Activated CD4-positive, alpha-beta T cell treated with anti-CD3 and anti-CD28 coated beads, Interleukin-2, Interleukin-6, amounts not matched to agents 100 ng/mL and 50 ng/mL, durations not matched to agents 16 hours and 8 hours (primary cell): ENCODE measurements around the gene CUX1.
A peak's percentile ranks its signal among the peaks of the same experiment; 100 is the strongest.

ENCODE experiments used
- DNase-seq: peaks from one replicate; pipeline ENCODE4 v3.0.0-alpha.2; 2020

The CUX1 gene

DNA sequence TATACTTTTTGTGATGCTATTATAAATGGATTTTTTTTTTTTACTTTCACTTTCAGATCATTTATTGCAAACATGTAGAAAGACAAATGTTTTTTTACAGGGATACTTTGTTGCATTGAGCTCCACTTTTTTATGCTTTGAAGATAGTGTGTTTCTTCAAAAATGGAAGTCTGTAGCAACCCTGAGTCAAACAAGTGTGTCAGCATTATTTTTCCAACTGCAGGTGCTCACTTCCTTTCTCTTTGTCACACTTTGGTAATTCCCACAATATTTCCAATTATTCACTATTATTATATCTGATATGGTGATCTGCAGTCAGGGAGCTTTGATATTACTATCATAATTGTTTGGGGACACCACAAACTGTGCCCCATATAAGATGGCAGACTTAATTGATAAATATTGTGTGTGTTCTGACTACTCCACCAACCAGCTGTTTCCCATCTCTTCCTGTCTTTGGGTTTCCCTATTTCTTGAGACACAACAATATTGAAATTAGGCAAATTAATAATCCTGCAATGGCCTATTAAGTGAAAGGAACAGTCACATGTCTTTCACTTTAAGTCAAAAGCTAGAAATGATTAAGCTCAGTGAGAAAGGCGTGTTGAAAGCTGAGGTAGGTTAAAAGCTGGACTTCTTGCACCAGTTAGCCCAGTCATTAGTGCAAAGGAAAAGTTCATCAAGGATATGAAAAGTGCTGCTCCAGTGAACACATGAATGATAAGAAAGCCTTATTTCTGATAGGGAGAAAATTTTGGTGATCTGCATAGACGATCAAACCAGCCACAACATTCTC lies 238.0 kb downstream of the CUX1 start:
- peak; percentile 14 for DNase-seq

DNA sequence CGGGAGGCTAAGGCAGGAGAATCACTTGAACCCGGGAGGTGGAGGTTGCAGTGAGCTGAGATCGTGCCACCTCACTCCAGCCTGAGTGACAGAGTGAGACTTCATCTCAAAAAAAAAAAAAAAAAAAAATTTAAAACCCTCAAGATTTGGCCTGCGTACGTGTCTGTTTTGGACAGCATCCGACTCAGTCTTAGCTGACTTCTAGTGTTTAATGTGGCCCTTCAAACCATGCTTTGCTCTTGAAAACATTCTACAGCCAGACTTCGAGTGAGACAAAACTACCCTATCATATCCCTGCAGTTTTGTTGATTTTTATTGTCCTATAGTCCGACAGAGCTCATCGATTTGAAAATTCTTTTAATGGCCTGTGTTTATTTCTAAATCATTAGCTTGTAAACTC lies 242.1 kb downstream of the CUX1 start:
- DNase-seq = no peak

DNA sequence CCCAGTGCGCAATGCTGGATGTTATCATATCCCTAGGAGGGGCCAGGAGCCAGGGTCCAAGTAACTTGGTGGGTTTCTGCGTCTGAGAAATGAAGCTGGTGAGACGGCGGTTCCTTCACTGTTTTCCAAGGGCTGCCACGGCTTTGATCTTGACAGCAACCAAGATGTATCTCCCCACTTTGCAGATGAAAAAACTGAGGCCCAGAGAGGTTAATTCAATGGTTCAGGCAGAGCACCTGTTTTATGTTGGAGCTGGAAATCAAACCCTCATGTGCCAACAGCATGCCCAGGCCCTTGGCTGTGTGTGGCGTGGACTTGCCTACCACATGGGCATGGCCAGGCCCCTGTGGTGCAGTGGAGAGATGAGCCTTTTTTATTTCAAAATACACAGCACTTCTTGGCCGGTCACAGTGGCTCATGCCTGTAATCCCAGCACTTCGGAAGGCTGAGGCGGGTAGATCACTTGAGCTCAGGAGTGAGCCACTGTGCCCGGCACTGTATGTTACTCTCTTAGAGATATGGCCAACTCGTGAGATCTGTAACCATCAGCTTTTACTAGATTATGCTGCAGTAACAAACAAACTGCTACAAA lies 244.0 kb downstream of the CUX1 start:
- no peak for DNase-seq

DNA sequence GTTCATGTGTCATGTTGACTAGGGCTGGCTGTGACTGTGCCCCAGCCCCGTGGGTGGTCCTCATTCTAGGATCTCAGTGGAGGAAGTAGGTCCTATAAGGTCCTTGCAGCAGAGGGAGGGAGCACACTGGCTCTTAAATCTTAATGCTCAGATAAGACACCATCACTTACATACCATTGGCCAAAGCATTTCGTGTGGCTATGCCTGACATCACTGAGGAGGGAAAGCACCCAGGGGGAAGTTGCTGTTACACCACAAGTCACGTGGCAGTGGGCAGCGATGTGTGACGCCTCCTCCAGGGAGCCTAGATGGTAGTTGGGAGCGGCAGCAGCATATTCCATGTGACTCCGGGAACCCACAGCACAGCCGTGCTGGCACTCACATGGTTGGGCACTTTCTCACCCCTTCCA lies 244.6 kb downstream of the CUX1 start:
- peak; percentile 14 for DNase-seq

DNA sequence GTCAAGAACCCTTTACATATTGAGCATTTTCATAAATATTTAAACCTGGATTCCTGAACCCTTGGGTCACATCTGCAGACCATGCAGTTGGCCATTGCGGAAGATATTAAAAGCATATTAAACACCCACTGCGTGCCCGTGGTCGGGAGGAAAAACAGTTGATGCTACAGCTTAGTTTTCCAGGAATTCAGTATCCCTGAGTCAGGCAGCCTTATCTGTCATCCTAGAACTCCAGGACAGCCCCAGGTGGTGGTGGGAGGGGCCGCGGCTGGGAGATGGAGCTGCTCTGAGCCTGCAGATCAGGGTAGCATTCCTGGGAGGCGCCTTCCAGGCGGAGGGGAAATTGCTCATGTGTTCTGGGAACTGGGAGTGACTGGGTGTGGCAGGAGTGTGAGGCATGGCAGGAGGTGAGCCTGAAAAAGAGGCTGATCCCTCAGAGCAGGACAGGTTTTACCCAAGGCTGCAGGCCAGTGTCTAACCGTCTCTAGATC lies 246.3 kb downstream of the CUX1 start:
- no peak for DNase-seq

DNA sequence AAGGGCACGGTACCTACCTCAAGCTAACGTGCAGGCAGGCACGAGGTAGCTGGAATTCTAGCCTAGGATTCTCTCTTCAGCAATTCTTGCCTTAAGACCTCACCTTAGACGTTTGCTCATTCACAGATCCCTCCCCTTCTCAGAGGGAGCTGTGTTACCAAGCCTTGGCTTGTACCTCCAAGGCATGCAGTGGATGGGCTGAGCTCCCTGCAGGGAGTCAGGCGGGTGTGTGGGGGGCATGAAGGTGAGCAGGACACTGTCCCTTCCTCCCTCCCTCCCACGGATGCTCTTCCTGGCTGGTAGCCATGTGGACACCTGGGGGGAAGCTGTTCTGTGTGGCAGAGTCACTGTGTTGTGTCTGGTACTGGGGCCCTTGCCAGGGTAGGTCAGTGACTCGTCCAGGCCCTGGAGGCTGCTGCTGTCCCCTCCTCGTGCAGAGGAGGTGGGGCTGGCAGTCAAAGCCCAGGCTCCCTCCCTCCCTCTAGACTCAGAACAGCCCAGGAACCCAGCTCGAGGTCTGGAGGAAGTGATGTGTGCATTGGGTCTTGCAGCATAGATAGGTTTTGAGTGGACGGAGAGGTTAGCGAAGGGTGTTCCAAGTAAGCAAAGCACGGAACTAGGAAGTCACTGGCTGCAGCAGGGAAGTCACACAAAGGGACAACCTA lies 247.1 kb downstream of the CUX1 start:
- DNase-seq = no peak

DNA sequence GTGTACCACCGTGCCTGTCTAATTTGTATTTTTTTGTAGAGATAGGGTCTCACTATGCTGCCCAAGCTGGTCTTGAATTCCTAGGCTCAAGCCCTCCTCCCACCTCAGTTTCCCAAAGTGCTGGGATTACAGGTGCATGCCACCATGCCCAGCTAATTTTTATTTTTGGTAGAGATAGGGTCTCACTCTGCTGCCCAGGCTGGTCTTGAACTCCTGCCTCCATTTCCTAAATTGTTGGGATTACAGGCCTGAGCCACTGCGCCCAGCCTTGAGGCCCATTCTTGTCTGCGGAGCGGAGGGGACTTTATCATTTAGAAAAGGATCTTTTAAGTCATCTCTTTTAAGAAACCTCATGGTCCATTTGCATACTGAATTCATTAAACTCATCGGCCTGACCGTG lies 247.8 kb downstream of the CUX1 start:
- DNase-seq = no peak

DNA sequence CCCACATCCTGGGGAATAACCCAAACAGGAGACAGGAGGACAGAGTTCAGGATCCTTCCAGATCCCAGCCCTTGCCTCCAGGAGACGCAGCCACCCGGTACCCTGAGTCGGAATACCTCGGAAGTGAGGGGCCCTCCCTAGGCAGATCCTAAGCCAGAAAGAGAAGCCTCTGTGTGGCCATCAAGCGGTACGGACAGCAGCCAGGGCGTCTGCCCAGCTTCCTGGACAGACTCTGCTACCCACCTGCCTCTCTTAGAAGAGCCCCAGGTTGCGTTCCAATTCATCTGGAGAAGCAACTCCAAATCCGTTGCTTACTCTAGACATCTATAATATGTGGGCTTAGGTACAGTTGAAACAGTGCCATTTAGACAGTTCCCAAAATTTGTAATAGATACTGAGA lies 249.1 kb downstream of the CUX1 start:
- no peak for DNase-seq

DNA sequence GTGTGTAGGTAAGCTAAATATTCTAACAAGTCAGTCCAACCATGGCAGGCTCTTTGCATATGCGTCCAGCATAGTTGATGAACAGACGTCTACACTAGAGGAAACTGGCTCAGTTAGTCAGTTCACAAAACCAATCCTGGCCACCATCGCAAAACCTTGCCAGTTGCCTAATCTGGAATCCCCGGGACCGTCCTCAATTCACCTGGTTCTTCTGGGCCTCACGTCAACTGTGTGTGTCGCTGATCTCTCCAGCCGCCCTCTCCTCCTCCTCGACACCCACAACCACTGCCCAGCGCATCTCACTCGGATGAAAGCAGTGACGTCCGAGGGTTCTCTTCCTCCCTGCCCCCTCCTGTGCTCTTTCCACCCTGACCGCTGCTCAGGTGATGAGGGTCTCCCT lies 251.4 kb downstream of the CUX1 start:
- DNase-seq = no peak

DNA sequence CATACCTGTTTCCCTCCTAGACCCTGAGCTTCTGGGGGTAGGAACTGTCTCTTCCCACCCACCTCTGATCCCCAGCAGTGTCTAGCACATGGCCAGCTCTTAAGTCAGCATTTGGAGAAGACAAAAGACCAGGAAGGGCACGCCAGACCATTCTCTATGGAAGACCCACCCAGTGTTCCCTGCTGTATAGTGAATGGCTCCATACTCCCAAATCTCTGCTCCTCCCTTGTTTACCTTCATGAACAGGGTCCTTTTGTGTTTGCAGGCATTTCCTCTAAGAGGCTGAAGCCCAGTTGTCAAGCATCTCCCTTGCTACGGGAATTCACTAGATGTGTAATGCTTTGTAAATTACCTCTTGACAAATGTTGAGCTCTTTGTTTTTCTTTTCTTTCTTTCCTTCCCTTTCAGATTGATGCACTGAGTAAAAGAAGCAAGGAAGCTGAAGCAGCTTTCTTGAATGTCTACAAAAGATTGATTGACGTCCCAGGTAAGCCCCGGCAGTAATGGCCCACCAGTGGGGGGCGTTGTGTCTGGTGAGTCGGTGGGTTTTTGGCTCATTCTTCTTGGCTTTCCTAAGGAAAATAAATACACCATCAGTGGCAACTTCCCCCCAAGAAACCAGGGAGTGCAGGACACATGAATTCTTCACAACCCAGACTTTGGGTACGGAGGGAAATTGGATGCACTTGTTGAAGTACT lies 252.7 kb downstream of the CUX1 start:
- no peak for DNase-seq

DNA sequence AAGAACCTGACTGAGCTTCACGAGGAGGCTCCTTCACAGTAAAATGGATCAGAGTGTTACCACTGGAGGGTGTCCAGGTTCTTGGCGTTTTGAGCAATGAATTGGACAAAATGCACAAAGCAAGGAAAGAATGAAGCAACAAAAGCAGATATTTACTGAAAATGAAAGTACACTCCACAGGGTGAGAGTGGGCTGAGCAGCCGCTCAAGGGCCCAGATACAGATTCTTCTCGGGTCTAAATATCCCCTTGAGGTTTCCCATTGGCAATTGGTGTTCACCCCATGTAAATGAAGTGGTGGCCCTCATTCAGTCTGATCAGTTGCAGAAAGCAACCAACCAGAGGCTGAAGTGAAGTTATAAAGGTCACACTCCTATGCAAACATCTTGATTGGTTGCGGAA lies 254.6 kb downstream of the CUX1 start:
- DNase-seq = no peak

DNA sequence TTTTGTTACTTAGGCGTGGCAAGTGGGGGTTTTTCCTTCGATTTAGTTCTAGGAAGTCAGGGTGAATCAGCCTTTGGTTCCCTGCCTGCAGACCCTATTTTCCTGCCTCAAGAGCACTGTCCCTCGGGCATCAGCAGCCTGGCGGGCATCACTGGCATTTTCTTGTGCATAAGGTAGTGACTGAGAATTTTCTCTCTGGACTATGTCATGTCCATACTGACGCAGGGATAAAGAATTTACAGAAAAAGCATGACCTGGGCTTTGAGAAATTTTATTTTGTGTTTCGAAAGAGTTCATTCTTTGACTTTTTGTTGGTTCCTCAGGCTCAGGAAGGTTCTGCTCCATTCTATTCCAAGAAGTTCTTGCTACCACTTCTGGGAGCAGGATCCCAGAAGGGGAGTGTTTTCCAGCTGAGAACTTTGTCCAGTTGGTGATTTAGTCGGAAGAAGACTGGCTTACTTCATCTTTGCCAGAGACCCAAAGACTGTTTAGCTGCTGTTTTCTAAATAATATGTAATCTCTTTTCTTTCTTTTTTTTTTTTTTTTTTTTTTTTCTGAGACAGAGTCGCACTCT lies 255.3 kb downstream of the CUX1 start:
- DNase-seq = no peak

DNA sequence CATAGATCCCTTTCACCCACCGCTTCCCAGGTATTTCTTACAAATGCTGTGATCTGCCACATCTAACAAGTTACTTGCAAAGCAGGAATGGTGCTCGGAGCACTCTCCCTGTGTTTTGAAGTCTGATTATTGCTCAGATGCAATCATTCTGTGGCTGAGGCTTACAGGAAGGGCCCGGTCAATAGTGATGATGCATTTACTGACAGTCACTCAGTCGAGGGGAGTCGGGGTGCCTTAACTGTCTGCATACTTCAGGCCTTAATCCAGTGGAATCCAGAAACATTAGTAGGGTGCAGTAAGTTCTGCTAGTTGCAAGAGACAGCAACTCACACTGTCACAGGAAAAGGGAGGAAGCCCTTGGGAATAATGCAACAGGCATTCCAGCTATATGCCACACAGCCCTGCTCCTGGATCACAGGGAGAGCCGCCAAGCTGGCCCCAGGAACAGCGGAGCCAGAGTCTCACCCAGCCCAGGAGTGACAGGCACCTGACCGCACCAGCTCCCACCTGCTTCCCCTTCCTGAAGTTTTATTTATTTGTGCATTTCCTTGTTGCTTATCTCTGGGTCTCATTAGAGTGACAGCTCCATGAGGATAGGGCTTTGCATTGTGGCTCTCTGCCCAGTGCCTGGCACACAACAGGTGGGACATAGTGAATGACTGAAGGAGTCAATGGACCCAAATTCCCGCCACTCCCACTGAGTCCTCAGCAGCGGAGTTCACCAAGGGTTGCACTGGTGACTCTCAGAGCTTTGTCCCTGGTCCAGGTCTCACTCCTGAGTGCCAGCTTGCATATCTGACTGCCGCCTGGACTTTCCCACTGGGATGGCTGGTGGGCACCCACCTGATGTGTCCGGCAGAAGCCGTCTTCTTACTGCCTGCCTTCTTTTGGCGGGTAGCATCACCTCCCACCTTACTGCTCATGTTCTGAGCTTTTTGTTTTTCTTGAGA lies 256.8 kb downstream of the CUX1 start:
- no peak for DNase-seq

DNA sequence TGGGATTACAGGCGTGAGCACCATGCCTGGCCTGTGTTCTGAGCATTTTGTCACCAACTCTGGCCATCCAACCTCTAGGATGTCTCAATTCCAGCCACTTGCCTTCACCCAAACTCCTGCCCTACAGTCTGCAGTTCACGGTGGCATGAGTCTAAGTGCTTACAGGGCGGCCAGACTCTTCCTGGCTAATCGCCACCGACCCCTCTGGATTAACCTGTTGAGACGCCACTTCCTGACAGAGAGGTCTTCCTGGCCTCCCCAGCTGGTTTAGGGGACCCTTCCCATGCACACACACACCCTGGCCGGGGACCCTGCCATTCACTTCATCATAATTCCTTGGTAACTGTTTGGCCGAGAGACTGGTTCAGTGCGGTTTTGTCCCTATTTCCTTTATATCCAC lies 257.7 kb downstream of the CUX1 start:
- no peak for DNase-seq

DNA sequence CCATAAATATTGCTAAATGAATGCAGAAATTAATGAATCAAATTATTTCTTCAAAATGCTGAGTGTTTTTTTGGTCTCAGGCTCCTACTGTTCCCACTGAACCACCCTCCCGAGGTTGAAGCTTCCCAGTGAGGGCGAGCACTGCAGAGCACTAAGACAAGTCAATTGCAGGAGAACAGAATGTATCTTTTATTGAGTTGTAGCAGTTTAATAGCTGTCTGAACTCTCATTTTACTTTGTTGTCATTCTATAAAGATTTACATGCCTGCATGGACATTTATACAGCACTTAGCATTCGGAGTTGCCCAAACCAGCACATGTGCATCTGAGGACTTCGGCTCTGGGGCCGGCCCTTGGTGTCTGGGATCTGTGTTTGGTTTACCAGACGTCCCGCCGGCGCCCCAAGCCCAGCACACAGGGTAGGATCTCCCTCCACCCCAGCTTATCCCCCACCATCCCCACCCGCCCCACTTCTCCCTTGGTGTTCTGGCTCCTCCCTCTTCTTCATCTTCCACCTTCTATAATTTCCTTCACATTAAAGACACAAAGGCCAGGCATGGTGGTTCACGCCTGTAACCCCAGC lies 258.2 kb downstream of the CUX1 start:
- no peak for DNase-seq

DNA sequence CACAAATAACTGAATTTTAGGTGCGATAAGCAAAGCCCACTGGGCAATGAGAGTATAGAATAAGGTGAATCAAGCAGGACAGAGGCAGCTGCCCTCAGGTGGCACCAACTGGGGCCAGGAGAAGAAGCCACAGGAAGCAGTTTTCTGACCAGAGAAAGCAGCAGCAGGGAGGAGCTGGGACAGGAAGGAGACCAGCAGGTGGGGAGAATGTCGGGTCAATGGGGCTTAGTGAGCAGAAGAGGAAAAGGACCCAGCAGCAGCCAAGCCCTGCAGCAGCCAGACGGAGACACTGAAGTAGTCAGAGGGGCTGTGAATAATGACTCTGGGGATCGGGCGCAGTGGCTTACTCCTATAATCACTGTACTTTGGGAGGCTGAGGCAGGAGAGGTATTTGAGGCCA lies 259.7 kb downstream of the CUX1 start:
- DNase-seq = no peak

DNA sequence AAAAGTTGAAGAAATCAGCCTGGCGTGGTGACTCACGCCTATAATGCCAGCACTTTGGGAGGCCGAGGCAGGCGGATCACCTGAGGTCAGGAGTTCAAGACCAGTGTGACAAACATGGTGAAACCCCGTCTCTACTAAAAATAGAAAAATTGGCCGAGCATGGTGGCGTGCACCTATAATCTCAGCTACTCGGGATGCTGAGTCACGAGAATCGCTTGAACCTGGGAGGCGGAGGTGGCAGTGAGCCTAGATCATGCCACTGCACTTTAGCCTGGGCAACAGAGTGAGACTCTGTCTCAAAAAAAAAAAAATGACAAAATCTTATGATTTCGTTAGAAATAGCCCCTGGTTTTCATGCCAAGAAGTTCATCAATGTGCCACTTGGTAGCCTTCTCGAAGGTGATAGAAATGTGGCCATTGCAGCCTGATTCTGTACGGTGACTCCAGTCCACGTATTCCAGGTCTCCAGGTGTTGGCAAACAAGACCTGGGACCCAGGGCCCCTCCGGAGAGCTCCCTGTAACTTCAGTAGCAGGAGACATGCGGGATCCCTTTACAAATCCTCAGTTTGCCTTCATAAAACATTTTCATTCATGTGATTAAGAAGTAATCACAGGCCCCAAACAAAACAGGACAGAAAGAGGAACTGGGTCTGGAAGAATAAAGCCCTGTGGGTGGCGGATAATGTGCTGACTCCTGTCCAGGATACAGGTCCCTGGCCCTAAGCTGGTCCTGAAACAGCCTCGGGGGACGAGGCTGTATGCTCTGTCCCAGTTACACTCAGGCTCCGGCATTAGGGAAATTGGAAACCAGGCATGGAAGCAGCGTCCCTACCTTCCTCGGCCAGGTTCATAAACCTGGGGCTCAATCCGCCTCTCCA lies 262.0 kb downstream of the CUX1 start:
- DNase-seq = no peak

DNA sequence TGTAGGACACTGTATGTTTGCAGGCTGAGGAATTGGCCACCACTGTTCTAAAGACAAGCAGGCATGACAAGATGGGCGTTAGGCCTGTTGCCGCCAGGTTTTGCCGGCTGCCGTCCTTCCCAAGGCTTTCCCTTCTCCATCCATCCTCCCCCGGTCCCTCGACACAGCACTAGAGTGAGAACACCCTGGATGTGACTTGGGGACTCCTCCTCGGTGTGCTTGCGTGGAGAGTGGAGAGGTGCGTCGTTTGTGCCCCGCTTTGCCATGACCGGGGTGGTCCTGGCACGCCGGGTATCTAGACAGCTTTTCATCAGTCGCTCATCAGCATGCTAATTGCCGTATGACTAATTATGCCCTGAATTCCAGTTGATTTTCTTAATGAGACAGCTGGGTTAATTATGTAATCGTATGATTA lies 262.6 kb downstream of the CUX1 start:
- no peak for DNase-seq

DNA sequence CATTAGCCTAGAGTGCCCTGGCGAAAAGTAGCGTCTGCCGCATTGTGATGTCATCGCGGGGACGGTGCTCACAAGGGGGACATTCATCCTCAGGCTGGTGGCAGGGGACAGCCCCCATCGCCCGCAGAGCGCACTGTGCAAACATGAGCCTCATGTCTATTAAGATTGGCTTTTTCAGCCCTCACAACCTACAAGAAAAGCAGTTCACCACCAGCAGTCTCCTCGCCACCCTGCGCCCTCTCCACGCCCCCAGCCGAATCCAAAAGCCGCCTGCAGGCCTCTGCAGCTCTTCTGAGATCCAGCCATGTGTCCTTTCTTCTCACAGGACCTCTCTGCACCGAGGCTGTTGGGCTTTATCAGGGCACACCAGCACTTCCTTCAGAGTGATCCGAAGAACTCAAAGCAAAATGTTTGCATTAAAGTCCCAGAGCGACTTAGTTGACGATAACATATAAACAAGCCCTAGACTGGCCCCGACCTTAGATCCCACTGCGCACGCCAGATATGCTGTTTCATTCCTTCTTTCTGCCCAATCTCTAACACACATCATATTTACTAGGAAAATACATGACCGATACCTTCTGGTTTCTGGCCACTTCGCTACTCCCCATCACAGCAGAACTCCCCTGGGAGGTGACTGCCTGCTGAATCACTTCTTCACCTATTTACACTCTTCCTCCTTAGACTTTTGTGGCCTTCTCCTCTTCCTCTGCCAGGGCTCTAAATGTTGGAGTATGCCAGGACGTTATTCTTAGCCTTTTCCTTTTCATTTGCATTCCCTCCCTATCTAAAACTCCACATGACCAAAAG lies 263.2 kb downstream of the CUX1 start:
- no peak for DNase-seq

DNA sequence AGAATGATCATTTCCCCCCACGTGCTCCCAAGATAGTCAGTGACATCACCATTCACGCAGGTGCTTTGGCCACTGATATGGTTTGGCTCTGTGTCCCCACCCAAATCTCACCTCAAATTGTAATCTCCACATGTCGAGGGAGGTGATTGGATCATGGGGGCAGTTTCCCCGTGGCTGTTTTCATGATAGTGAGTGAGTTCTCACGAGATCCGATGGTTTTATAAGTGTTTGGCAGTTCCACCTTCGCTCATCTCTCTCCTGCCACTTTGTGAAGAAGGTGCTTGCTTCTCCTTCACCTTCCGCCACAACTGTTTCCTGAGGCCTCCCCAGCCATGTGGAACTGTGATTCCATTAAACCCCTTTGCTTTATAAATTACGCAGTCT lies 263.8 kb downstream of the CUX1 start:
- no peak for DNase-seq
